Measurements from ENCODE around the gene SNTG2.
"Not testable (repeated sequence)": the region's sequence is repeated elsewhere in the genome, so short reads cannot be mapped to it uniquely, and the experiment has no call there.

The SNTG2 gene

DNA sequence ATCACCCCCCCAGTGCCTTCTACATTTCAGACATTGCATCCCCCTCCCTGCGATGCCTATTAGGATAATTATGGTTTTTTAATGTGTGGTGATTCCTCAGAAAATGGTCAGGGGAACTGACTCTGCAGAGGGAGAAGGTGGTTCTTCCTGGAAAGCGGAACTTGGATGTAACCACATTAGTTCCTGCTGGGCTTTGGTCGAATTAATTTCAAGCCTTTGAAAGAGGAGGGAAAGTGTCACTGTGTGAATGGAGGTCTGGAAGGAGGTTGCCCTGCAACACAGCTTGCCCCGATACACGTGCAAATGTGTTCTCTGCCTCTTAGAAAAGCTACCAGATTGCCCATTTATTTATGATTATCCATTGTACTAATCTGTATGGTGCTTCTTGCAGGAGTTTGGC, 399.5 kb downstream of the SNTG2 start:
- no peak for DNase-seq

DNA sequence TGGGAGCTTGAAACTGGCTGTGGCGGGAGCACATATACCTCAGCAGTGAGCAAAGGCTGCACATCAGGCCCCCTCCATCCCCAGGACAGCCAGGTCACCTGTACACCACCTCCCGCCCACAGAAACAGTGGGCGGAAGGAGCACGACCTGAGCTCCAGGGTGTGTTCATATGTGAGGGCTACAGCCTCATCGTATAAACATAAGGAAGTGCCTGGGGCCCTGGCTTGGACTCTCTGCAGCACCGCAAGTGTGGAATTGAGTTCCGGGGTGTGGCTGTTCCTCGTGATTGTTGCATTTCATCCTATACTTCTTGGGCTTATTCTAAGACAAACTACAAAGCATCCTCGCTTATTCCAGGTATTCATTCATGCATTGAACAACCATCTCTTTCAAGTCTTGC, 402.5 kb downstream of the SNTG2 start:
- DNase-seq, result no peak

DNA sequence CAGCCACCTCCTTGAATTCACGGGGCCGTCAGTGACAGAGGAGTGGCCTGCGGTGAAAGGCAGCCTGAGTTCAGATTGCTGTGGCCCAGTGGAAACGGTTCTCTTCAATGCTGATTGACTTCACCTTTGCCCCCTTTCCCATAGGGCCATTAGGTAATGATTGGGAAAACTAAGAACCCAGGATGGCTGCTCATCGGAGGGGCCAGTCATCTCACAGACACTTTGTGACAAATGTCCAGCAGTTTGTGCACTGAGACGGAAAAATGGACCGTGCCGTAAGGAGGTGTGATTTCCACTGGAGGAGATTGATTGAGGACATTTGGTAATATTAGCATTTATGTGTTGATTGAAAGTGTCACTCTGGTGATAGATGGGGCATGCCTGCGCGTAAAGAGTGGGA, 402.9 kb downstream of the SNTG2 start:
- DNase-seq, result no peak

DNA sequence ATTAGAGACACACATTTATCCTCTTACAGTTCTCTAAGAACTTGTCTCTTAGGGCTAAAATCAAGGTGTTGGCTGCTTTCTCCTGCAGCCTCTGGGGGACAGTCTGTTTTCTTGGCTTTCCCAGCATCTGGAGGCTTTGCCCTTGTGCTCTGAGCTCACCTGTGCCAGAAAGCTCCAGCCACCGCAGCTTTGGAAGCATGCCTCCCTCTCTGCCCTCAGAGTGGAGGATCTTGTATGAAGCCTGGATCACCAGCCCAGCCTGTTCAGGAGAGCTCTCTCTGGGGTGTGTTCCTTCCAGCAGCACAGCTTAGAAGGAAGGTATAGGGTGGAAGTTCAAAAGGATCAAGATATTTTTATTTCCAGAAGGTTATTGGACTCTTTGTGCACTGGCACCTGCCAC, 409.5 kb downstream of the SNTG2 start:
- DNase-seq, result no peak

DNA sequence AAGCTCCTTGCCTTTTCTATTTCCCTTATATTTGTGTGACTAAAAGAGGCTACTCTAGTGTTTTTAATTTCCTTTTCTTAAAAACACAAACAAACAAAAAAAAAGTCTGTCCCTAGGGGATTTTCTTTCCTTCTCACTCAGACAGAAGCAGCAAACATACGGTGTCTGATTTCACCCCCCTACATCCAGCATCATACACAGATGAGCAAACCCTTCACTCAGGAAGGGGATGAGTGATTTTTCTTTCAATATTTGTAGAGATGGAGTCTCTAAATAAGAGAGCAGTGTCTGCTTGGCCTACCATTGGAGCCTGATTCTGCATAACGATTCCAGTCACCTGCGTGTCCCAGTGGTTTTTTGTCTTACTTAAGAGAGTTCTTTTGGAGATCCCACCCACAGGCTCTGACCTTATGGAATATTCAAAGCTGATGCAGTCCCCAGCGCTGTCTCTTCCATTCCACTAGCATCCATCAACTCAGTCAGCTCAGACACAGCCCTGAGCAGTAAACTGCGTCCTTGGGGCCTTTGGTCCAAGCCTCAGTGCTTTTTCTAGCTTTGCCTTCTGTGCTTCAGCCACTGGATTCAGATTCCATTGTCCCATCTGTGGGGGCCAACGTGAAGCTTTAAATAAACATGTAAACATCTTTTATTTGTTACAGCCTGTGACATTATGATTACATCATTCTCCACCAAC, 410.1 kb downstream of the SNTG2 start:
- no peak for DNase-seq

DNA sequence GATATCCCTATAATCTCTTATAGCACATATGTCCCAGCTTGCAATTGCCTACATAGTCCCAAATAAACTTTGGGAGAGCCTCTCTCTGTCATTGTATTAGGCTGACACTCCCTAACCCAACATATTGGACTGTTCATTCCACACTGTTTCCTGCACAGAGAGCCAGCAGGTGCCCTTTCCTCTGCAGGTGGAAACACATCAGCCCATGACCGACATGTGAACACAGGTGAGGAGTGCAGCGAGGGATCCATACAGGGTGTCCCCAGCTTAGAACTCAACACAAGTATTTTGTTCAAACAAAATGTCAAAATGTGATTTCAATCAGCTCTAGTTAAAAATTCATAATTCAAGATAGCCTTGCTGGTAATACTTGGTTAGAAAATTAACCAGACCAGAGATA, 412.7 kb downstream of the SNTG2 start:
- DNase-seq, result no peak

DNA sequence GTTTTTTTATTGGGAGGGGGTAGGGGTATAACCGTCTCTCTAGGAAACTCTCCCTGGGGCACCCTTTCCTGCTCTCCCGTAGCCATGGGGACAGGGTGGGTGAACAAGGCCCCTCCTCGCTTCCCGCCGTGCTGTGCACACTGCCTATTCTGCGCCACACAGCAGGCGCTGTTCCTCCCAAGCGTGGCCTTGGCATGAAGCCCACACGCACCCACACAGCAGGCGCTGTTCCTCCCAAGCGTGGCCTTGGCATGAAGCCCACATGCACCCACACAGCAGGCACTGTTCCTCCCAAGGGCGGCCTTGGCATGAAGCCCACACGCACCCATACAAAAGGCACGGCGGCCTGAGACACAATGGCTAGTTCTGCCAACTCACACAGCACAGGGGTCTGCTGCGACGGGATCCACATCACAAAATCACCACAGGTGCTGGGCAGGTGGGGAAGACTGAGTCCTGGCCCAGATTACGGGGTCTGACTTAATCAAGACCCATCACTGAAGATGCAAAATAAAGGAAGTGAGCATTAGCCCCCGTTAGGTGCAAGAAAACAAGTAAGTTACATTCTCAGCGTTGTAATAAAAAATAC, 416.0 kb downstream of the SNTG2 start:
- DNase-seq, result no peak

DNA sequence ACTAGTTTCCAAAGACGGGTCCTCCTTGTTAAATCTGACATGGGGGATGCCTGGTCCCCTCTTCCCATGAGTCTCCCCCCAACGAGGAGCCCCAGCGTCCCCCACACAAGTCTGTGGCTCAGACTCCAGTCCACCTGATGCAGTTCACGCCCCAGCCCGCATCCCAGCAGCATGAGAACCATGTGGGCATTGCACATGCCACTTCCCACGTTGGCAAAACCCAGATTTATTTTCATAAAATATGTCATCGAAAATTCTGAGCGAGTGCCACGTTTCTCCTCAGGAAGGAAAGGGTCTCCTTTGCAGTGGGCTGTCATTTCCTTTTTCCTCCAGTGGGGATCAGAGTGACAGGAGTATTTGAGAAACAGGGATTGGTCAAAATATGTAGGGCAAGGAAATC, 417.0 kb downstream of the SNTG2 start:
- DNase-seq, result no peak

DNA sequence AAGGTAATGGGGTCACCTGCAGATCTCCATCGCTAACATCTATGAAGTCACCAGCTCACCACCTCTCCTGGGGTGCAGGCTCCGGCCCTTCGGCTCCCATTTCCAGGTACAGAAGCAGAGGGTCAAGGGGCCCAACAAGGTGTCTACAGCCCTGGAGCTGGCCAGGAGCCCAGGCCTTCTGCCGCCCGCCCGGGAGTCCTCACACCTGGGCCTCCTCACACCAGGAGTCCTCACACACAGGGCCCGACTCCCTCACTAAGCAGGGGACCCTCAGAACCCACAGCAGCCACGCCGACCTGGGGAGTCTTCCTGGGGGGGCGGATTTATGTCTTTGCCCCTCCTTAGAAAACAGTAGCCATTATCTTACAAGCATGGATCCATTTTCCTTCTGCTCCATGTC, 419.3 kb downstream of the SNTG2 start:
- DNase-seq, result no peak

DNA sequence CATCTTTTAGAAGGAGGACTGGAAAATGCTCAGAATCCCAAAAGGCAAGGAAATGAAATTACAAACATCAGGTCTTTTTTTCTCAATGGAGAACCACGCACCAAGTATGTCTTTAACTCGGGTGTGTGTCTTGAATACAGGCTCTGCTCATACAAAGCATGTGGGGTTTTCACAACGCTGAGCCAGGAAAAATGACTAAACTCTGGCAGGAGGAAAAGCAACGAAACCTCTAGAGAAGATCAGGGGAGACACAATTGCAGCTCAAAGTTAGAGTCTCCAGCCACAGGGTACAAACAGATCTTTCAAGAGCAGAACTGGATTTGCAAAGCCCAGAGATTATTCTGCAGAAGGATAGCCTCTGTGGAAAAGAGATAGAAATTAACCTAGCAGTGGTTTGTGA, 419.8 kb downstream of the SNTG2 start:
- no peak for DNase-seq

DNA sequence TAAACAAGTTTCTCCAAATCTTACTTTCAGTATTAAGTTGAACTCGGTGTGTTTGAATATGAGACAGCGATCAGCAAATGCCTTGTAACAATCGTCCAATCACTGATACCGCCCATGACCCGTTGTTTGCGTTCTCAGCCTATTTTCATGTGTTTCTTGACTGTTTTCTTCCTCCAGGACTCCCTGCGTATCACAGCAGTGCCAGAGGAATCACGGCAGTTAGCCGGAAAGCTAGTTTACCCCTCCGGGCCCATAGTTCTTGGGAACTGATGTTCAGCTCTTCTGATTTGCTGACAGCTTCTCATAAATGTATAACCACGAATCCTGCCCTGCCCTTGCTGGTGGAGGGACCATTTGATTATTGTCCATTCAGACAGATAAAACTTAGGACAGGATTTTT, 420.4 kb downstream of the SNTG2 start:
- no peak for DNase-seq

DNA sequence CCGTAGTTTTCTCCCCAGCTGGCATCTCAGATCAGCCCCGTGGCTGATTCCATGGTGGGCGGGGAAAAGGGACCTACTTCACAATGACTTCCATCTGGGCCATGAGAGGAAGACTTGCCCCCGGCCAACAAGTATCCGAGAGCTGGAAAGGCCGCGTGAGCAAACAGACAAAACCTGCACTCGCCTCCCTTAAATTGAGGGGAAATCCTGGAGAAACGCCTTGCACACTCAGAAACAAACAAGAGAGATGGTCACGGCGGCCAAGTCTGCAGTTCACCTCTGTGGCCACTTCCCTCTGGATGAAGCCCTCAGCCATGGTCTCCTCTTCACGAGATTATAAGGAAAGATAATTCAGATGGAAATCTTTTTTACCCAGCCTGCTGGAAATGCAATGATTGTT, 423.2 kb downstream of the SNTG2 start:
- no peak for DNase-seq

DNA sequence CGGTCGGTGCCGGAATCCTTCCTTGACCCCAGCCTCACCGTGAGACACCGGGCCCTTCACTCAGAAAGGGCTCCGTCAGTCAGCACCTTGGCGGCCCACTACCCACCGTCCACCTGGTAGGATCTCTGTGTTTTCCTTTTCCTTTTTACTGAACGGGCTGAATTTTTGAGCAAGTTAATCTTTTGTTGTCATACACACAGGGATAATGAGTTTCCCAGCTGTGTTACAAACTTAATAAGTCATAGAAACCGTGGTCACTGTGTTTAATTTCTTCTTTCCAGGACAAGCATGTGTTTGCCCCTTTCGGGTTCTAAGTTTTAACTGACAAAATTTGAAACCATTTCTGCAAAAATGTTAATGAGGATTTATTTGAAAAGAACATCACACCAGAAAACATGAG, 423.6 kb downstream of the SNTG2 start:
- no peak for DNase-seq

DNA sequence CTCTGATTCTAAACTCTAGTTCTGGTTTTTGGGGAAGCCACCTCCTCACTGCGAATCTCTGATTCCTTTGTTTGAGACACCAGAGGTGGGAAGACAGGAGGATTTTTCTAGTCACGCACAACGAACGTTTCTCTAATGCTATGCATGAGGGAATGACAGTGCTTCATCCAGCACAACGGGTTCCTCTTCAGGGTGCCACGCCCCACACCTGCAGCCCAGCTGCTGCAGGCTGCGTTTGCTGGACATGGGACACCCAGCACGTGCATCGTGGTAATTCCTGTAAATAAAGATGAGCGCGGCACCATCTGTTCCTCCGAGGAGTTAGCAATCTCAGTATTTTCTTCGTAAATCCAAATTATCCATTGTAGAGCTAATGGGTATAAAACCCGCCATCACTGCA, 425.1 kb downstream of the SNTG2 start:
- peak; percentile 48 for DNase-seq

DNA sequence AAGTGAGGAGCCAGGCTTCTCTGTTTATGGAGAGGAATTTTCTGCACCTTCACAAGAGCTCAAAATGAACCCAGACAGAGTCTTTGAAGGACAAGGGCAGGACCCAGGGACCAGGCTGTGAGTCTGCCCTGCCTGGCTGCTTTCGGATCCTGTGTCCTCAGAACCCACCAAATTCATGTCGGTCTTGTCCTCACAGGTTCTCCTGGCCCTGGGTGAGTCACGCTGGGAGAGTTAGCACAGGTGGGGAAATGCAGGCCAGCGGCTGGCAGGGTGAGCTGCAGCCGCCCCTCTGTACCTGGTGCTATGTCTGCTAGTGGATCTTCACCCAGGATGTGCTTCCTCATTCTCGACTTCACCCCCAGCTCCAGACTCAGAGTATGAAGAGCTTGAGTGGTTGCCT, 426.8 kb downstream of the SNTG2 start:
- no peak for DNase-seq

DNA sequence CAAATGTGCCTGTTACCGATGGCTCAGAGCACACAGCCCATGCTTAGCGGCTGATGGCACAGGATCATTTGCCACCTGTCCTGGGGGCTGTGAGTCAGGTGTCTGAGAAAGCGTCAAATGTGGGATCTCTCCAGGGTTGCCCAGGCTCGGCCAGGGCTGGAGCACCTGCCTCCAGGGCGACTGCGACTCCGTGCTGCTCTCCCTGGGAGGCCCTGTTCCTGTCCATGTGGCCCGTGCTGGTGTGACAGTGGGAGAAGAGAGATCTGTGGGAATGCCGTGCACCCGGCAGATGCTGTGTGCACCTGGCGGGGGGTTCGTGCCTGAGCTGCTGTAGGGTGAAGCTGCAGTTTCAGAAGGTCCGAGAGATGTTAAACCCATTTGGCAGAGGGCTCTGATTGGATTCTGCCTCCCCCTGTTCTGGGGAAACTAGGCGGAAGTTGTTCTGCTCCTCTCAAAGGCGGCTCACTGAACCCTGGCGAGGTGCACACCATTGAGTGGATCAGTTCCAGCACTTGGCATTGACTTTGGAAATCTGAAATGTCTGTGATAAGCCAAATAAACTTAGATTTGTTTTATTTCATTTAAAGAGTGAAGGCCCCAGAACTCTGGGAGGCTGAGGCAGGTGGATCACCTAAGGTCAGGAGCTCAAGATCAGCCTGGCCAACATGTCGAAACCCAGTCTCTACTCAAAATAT, 428.0 kb downstream of the SNTG2 start:
- no peak for DNase-seq

DNA sequence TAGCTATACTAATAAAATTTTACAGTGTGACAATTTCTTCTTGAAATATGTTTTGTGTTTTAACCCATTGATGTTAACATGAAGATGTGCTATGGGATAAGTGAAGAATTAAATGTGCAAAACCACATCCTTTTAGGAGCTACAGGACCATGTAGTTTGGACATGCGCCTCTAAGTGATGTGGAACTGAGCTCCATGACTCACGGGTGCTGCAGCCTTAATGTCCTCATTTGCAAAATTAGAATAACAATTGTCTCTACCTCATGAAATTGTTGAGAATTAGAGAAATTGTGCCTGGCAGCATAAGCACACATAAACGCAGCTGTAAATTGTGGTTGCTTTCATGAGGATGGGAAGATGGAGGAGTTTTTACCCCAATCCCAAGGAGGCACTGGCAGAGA, 431.0 kb downstream of the SNTG2 start:
- no peak for DNase-seq

DNA sequence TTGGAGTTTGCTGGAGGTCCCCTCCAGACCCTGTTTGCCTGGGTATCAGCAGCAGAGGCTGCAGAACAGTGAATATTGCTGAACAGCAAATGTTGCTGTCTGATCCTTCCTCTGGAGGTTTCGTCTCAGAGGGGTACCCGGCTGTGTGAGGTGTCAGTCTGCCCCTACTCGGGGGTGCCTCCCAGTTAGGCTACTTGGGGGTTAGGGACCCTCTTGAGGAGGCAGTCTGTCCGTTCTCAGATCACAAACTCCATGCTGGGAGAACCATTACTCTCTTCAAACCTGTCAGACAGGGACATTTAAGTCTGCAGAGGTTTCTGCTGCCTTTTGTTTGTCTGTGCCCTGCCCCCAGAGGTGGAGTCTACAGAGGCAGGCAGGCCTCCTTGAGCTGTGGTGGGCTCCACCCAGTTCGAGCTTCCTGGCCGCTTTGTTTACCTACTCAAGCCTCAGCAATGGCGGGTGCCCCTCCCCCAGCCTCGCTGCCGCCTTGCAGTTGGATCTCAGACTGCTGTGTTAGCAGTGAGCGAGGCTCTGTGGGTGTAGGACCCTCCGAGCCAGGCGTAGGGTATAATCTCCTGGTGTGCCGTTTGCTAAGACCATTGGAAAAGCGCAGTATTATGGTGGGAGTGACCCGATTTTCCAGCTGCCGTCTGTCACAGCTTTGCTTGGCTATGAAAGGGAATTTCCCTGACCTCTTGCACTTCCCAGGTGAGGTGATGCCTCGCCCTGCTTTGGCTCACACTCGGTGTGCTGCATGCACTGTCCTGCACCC, 437.5 kb downstream of the SNTG2 start:
- not testable (repeated sequence) for DNase-seq

DNA sequence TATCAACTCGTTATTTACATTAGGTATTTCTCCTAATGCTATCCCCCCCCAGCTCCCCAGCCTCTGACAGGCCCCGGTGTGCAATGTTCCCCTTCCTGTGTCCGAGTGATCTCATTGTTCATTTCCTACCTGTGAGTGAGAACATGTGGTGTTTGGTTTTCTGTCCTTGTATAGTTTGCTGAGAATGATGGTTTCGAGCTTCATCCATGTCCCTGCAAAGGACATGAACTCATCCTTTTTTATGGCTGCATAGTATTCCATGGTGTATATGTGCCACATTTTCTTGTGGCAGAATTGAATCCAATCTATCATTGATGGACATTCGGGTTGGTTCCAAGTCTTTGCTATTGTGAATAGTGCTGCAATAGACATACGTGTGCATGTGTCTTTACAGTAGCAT, 439.5 kb downstream of the SNTG2 start:
- DNase-seq, result not testable (repeated sequence)

DNA sequence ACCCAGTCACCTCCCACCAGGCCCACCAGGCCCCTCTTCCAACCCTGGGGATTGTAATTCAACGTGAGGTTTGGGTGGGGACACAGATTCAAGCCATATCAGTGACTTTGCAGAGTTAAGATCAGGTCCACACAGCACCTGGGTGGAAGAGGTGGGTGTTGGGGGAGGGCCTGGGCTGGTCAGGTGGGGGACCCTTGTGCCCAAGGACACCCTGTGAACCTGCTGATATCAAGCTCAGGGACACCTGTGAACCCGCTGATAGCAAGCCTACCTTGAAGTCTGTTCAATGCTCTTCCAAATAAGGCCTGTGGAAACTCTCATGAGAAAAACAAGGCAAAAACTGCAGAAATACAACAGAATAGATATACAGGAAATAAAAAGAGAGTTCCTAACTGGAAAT, 442.7 kb downstream of the SNTG2 start:
- DNase-seq, result no peak

DNA sequence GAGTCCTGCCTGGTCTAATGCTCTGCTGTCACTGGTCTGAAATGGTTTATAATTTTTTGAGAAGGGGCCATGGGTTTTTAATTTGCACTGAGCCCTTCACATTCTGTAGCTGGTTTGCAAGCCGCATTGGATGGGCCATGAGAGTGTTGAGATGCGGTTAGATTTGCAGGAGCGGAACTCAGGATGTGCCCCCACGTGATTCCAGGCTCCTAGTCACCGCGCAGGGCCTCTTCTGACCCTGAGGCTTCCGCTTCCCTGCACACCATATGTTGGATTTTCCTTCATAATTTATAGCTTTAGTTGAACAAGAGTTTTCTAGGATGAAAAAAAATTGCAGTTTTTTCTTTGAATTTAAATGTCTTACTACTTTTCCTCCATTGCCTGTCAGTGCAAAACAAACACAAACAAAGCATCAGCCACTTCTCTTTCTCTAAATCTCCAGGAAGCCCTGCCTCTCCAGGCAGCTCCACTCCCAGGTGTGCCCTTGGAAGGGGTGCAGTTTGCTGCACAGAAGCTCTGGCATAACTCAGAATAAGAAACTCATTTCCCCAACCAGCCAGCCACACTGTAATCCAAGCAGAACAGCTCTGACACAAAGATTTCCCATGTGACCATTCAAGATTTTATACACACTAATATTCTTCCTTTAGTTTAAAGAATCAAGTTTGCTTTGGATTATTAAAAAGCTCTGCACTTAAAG, 444.2 kb downstream of the SNTG2 start:
- no peak for DNase-seq

DNA sequence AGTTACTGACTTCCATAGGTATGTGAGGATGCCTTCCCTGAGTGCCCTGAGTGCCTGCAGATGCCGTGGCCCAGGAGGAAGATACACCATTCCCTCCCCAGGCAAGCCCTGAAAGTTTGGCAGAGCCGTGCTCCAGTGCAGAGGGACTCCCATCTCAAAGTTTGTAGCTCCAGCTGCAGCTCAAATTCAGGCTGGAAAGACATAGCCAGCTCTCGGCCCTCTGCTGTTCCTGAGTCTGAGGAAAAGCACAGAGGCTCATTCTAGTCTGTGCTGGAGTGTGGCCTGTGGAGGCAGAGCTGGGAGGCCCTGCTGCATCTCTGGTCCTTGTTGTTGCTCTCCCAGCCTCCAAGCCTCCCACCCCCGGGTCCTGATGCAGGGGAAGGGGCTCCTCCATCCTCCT, 446.7 kb downstream of the SNTG2 start:
- DNase-seq, result no peak

DNA sequence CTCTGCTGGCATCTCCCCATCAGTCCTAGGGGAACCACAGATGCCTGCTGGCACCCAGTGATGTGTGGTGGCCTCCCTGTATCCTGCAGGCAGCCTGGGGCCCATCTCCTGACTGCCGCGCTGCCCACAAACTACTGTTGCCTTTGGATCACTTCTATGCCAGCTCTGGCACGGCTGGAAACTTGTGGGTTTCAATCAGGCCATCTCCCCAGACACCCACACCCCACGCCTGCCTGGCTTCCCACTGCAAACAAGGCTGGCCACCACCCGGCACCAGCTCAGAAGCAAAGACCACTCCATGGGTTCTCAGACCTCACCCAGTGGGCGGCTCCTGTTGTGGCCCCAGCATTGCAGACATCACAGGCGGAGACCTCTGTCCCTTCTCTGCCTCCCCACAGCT, 447.5 kb downstream of the SNTG2 start:
- no peak for DNase-seq
